DOHH2 (cell line): Measurements from ENCODE around the gene MMP24OS.

Experiments
- H3F3A ChIP-seq: fragments of 200-600 bp; sonication (generic), shearing (Covaris generic); 2 replicates; pipeline ENCODE4 v1.6.0; 2016; ENCODE audit warnings: antibody characterized with exemption, mild to moderate bottlenecking; ENCODE audit not compliant: control insufficient read depth, insufficient read depth
- H3K27ac ChIP-seq: fragments of 200-600 bp; sonication (generic); 2 replicates; pipeline ENCODE4 v1.5.1; 2014; ENCODE audit warnings: low read depth, mild to moderate bottlenecking, low read length, moderate library complexity
- H3K27me3 ChIP-seq: fragments of 200-600 bp; sonication (generic); 2 replicates; pipeline ENCODE4 v1.6.1; 2014; ENCODE audit warnings: mild to moderate bottlenecking, low read length, mixed read lengths; ENCODE audit not compliant: control insufficient read depth
- H3K36me3 ChIP-seq: fragments of 200-600 bp; sonication (generic); 2 replicates; pipeline ENCODE4 v1.6.1; 2014; ENCODE audit warnings: mild to moderate bottlenecking, low read length, moderate library complexity, mixed read lengths; ENCODE audit not compliant: control insufficient read depth
- H3K4me1 ChIP-seq: fragments of 200-600 bp; sonication (generic); 2 replicates; pipeline ENCODE4 v1.6.1; 2014; ENCODE audit warnings: mild to moderate bottlenecking, low read length, mixed read lengths; ENCODE audit not compliant: control insufficient read depth
- H3K4me2 ChIP-seq: fragments of 200-600 bp; sonication (generic); 2 replicates; pipeline ENCODE4 v1.6.0; 2014; ENCODE audit warnings: mild to moderate bottlenecking, low read length, moderate library complexity
- H3K4me3 ChIP-seq: fragments of 200-600 bp; sonication (generic); 2 replicates; pipeline ENCODE4 v1.5.1; 2014; ENCODE audit warnings: mild to moderate bottlenecking, low read length, mixed read lengths
- H3K79me2 ChIP-seq: fragments of 200-600 bp; sonication (generic); 2 replicates; pipeline ENCODE4 v1.6.1; 2014; ENCODE audit warnings: mild to moderate bottlenecking, low read length, mixed read lengths; ENCODE audit not compliant: control insufficient read depth
- H3K9me2 ChIP-seq: fragments of 200-600 bp; sonication (generic); replicated peaks from 2 replicates; pipeline ENCODE4 v1.6.1; 2014; ENCODE audit warnings: mild to moderate bottlenecking, low read length, mixed read lengths; ENCODE audit not compliant: control insufficient read depth
- H3K9me3 ChIP-seq: fragments of 200-600 bp; sonication (generic); 2 replicates; pipeline ENCODE4 v1.6.1; 2014; ENCODE audit warnings: antibody characterized with exemption, low read length, mixed read lengths; ENCODE audit not compliant: control insufficient read depth, insufficient read depth
- H4K20me1 ChIP-seq: fragments of 200-600 bp; sonication (generic); 2 replicates; pipeline ENCODE4 v1.6.0; 2014; ENCODE audit warnings: low read depth, mild to moderate bottlenecking, antibody characterized with exemption, low read length, moderate library complexity; ENCODE audit not compliant: control insufficient read depth, insufficient read depth
- CTCF ChIP-seq: fragments of 200-600 bp; sonication (generic); IDR thresholded peaks from one replicate; pipeline ENCODE4 v1.5.1; 2014; ENCODE audit warnings: antibody characterized with exemption, mild to moderate bottlenecking, low read depth, low read length; ENCODE audit not compliant: poor library complexity, severe bottlenecking
- EZH2phosphoT487 ChIP-seq: fragments of 200-600 bp; sonication (generic); IDR thresholded peaks from 2 replicates; pipeline ENCODE4 v1.6.1; 2017; ENCODE audit warnings: borderline replicate concordance, mild to moderate bottlenecking, antibody characterized with exemption, low read length, moderate library complexity, mixed read lengths

Gene MMP24OS

DNA sequence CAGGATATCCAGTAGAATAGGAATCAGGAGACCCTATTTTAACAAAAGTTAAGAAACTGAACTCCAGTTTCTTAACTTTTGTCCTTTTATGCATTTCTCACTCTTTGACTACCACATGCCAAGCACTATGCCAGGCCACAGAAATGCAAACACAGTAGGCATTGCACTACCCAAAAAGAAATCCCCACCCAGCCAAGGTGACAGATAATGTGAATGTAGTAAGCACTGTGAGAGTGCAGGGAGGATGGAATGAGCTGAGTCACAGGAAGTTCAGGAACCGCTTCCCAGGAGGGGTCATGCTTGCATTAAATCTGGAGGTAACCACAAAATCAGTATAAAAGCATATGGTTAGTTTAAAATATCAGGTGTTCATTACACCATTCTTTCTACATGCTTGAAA lies 34.4 kb upstream of the MMP24OS start:
- Histone ChIP-seq H3K4me1 (no peaks in the 10 kb centered on the region), H3K9me2 (no peaks in the 10 kb centered on the region), H3K9me3 (no peaks in the 10 kb centered on the region), H3K27me3 (no peaks in the 10 kb centered on the region), H3K36me3 (peaks cover 12% of the 10 kb centered on the region), H3F3A (no peaks in the 10 kb centered on the region), H3K4me3 (no peak overlapping the region), H4K20me1 (no peaks in the 10 kb centered on the region), H3K79me2 (no peaks in the 10 kb centered on the region), H3K4me2 (no peak overlapping the region), H3K27ac (no peak overlapping the region)
- TF ChIP-seq EZH2phosphoT487 (no peak), CTCF (no peak)

DNA sequence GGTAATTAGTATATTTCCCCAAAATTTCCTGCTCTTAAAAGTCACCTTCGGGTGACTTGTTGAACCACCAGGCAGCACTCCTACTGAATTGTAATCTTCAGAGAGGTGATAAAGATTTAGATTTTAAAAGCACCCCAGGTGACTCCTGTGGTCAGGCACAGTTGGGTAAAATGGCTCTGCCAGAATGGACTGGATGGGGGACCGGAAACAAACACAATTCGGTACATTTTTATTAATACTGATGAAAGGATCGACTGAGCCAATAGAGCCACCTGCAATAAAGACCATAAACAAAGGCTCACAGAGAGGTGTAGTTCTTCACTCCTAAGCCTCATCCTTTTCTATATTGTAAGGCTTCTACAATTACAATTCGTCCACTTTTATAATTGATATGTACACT lies 33.9 kb upstream of the MMP24OS start:
- peaks cover 12% of the 10 kb centered on the region for H3K36me3 ChIP-seq
- H3K4me1 ChIP-seq: no peaks in the 10 kb centered on the region
- no peaks in the 10 kb centered on the region for H3K27me3 ChIP-seq
- no peak overlapping the region for H3K27ac ChIP-seq
- H4K20me1 ChIP-seq: no peaks in the 10 kb centered on the region
- TF ChIP-seq EZH2phosphoT487 (no peak), CTCF (no peak)
- no peaks in the 10 kb centered on the region for H3K79me2 ChIP-seq
- H3K9me2 ChIP-seq: no peaks in the 10 kb centered on the region
- H3K4me2 ChIP-seq: no peak overlapping the region
- no peak overlapping the region for H3K4me3 ChIP-seq
- no peaks in the 10 kb centered on the region for H3F3A ChIP-seq
- H3K9me3 ChIP-seq: no peaks in the 10 kb centered on the region

DNA sequence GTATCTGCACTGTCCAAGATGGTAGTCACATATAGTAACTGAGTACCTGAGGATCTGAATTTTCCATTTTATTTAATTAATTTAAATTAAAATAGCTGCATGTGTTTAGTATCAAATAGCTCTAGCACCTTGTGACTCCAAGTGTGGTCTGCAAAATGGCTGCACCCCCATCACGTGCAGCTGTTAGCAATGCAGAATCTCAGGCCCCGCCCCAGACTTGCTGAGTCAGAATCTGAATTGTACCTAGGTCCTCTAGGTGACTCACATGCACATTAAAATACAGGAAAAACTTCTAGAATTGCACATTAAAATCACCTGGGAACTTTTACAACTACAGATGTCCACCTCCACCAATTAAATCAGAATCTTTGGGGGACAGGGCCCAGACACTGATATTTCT lies 33.5 kb upstream of the MMP24OS start:
- Histone ChIP-seq H3K27me3 (no peaks in the 10 kb centered on the region), H3K36me3 (peaks cover 12% of the 10 kb centered on the region), H3K4me3 (no peak overlapping the region), H4K20me1 (no peaks in the 10 kb centered on the region), H3K4me2 (no peak overlapping the region), H3K79me2 (no peaks in the 10 kb centered on the region), H3F3A (no peaks in the 10 kb centered on the region), H3K27ac (no peak overlapping the region), H3K4me1 (no peaks in the 10 kb centered on the region), H3K9me2 (no peaks in the 10 kb centered on the region), H3K9me3 (no peaks in the 10 kb centered on the region)
- TF ChIP-seq CTCF: no peak
- TF ChIP-seq EZH2phosphoT487: no peak
